Fibroblast of gingiva (primary cell): ENCODE data around the gene DNASE1L2.
"Not testable (repeated sequence)": the region's sequence is repeated elsewhere in the genome, so short reads cannot be mapped to it uniquely, and the experiment has no call there.

Experiments used
- DNase-seq: peaks from one replicate; pipeline ENCODE4 v3.0.0-alpha.2; 2011; ENCODE audit warnings: low read depth

DNASE1L2 gene, protein sequence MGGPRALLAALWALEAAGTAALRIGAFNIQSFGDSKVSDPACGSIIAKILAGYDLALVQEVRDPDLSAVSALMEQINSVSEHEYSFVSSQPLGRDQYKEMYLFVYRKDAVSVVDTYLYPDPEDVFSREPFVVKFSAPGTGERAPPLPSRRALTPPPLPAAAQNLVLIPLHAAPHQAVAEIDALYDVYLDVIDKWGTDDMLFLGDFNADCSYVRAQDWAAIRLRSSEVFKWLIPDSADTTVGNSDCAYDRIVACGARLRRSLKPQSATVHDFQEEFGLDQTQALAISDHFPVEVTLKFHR

DNA sequence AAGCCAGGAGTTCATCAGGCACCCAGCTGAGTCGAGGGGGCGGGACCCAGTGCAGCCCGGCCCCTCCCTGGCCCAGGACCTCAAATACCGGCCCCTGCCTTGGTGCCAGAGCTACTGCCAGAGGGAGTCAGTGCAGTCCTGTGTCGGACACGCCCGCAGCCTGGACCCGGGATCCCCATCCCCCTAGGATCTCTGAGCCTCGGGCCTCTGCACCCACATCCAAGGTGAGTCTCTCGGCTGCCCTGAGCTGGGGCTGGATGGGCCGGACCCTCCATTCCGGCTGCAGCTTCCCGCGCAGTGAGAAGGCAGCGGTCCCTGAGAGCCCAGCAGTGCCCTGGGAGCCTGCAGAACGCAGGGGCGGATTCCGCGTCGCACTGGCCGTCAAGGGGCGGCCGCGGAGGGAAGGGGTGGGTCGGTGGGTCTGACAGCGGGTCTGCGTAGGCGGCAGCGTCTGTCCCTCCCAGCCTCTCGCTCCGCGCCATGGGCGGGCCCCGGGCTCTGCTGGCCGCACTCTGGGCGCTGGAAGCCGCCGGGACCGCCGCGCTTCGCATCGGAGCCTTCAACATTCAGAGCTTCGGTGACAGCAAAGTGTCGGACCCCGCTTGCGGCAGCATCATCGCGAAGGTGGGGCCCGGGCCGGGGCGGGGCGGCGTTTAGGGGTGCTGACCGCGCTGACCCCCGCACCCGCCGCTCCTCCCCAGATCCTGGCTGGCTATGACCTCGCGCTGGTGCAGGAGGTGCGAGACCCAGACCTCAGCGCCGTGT is at the start of gene DNASE1L2:
TSS of gene DNASE1L2 (plus strand) at position 108 of the 765 bp plus-strand sequence. CDS start at position 481, 373 bp downstream.
- DNase-seq: peak; percentile 14

DNA sequence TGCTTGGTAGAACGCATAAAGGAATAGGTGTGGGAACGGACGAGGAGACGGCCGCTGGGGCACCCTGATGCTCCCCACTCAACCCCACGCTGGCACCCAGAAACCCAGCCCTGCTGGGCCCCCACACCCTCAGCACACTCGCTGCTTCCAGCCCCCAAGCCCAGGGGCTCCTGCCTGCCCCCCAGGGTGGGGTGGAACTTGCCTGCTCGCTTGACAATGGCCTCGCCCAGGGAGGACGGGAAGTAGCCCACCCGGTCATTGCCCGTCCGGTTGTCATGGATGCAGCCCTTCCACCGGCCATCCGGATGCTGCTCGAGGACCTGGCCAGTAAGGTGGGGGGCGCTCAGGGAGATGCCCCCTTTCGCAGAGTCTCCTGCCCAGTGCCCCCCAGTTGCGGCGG is 49.7 kb upstream of the DNASE1L2 start:
- DNase-seq: no peak

DNA sequence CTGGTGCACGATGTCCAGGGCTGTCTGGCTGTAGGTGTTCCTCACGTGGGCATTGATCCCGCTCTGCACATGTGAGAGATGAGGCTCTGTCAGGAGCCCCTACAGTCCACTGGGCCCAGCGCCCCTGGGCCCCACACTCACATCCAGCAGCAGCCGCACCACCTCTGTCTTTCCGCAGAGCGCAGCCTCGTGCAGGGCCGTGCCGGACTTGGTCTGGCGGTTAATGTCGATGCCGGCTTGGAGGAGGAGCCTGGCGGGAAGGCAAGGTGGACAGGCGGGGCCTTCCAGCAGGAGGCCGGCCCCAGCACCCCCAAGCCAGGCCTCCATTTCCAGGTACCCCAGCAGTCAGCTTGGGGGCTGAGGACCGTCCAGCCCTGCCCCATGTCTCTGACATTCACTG is 49.0 kb upstream of the DNASE1L2 start:
- DNase-seq: no peak

DNA sequence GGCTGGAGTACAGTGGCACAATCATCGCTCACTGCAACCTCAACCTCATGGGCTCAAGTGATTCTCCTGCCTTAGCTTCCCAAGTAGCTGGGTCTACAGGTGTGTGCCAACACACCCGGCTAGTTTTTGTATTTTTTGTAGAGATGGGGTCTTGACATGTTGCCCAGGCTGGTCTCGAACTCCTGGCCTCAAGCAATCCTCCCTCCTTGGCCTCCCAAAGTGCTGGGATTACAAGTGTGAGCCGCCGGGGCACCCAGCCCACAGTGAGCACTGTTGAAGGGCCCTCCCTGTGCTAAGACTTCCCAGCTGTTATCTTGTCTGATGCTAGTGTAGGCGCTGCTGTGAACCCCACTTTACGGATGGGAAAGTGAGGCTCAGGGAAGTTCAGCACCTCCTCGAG is 47.8 kb upstream of the DNASE1L2 start:
- DNase-seq: no peak

DNA sequence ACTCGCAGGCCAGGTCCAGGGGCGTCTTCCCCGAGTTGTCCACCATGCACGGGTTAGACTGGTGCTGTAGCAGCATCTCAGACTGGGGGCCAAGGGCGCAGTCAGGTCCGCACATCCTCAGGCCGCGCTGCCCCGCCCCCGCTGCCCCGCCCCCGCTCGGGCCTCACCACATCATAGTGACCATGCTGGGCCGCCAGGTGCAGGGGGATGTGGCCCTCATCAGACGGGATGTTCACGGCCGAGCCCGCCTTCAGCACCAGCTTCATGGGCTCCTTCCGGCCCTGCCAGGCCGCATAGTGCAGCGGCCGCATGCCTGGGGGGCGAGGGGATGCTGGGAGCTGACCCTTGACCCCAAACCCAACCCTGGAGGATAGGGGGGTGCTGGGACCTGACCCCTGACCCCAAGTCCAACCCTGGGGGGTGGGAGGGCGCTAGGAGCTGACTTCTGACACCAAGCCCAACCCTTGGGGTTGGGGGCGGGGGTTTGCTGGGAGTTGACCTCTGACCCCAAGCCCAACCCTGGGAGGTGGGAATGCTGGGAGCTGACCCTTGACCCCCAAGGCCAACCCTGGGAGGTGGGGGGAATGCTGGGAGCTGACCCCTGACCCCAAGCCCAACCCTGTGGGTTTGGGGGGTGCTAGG is 46.9 kb upstream of the DNASE1L2 start:
- no peak for DNase-seq

DNA sequence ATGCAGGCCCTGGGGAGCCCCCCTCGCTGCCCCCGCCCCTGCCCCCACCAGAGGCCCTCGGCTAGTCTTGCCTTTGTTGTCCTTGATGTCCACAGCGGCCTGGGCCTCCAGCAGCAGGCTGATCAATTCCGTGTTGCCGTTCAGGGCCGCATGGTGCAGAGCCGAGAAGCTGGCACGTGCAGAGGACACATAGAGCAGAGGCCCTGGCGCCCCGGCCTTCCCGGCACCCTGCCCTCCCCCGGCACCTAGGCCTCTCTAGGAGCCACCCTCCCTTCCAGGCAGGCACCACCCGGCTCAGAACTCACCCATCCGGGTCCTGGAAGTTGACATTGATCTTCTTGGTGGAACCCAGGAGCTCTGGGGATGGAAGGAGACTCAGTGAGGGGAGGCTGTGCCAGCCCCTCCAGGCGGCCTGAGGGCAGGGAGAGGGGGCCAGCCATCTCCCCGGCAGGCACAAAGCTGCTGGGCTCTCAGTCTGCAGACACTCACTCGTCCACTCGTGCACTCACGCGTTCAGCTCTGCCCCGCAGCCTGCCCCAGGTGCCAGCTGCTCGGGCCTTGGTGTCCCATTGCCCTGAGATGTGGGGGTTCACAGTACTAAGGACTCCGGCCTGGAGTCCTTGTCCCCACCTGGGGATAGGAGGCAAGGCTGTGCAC is 46.1 kb upstream of the DNASE1L2 start:
- no peak for DNase-seq

DNA sequence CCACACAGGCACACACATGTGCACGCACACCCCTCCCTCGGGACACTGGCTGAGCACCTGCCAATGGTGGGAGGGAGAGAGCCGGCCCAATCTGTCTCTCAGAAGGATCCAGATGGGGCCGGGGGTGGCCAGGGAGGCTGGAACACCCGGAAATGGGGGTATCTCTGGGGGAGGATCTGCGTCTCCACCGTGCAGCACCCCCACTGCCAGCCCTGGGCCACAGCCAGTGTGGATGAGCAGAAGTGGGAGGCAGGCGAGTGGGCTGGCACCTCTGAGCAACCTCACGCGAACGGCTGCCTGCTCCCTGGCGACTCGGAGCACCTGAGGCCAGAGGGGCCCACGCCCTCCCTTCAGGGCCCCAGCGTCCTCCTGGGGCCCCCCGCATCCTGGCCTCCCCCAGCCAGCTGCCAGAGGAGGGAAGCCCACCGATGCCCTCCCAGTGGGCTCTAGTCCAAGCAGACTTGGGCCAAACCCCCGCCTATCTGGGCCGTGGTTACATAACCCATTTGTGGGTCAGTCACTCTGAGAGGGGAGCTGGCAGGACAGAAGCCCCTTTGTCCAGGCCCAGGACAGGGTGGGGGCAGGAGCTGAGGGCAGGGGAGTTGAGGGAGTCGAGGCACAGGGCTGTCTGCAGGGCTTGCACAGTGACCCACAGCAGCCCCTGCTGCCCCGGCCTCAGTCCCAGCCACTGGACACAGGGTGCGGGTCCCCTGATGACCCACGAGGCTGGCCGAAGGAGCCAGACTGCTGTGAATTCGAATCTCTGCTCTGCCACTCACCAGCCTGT is 45.4 kb upstream of the DNASE1L2 start:
- DNase-seq: no peak

DNA sequence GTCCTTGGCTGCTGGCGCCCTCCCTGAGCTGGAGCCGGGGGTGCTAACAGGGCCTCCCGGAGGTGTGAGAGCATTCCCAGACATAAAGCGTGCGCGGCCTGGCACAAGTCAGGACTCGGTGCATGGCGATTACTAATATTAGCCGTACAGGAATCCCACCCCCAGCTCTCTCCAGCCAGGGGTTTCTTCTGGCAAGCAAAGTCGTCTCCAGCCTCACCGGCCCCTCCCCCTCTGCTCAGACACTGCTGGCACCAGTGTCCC is 44.9 kb upstream of the DNASE1L2 start:
- DNase-seq: no peak

DNA sequence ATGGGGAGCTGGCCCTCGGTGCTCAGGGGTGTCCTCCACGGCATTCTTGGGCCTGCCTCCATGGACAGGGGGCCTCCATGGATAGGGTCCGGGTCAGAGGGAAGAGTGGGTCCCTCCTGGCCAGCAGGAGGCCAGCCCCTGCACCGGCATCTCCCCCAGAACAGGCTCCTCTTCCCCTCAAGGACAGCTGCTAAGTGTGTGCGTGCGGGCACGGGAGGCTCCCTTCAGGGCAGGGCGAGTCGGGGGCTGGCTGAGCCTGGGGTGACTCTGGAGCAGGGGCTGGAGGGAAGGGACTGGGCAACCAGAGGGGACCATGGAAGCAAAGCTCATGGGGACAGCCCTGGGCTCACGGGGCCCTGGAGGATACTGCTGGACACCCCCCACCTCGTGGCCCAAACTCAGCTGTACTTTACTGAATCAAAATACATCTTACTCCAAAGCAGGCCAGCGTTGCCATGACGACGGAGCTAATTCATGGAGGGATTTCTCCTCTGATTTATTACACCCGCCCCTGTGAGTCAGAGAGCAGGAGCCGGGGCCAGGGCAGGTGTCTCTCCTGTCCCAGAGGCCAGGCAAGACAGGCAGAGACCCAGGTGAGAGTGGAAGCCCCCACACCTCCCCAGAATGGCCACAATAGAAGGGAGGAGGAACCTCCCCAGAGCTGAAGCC is 41.9 kb upstream of the DNASE1L2 start:
- DNase-seq: no peak

DNA sequence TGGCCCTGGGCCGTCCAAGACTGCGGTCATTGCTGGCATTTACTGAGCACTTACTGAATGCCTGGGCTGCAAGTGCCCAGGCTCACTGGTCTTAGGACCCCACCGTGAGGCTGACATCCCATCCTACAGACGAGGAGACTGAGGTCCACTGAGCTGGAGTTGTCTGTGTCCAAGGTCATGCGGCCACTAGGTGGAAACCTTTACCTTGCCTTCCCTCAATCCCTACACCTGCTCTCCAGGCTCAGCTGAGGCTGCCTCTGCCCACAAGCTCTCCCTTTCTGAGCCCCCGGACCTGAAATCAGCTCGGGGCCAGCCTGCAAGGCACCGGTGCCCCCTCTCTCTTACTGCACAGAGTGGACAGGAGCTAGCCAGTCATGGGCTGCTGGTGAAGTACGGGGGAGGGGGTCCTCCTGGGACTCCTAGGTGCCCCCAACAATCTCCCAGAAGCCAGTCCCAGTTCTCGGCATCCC is 41.4 kb upstream of the DNASE1L2 start:
- no peak for DNase-seq

DNA sequence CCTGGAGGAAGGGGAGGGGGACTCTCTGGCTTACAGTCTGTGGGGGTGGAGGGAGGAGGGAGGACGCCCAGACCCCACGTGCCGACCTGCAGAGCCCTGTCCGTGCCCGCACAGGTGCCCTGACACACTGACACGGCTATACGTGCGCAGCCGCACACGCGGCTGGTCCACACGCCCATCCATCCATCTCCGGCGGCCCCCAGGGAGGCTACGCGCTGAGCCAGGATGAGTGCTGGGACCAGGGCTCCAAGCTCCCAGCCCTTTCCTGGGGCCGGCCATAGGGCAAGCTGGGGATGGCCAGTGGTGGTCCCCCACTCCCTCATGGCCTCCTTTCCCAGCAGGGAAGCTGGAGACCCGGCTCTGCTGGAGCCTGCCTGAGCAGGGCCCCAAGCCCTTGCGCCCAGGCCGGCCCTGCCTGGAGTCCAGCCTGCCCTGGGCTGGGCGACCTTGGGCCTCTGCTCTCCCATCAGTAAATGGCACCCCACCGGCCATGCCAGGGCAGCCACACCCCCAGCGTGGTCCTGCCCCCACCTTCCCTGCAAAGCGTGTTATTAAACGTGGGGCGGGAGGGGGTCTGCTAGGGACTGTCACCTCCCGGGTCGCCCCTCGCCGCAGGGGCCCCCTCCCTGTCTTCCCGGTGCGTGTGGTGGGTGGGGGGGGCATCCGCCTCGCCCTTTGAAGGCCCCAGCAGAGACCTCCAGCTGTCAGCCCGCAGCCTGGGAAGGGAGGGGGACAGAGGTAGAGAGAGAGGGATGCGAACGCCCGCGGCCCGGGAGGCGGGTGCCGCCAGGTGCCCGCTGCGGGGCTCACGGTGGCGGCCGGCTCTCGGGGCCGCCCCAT is 40.7 kb upstream of the DNASE1L2 start:
- DNase-seq: no peak

DNA sequence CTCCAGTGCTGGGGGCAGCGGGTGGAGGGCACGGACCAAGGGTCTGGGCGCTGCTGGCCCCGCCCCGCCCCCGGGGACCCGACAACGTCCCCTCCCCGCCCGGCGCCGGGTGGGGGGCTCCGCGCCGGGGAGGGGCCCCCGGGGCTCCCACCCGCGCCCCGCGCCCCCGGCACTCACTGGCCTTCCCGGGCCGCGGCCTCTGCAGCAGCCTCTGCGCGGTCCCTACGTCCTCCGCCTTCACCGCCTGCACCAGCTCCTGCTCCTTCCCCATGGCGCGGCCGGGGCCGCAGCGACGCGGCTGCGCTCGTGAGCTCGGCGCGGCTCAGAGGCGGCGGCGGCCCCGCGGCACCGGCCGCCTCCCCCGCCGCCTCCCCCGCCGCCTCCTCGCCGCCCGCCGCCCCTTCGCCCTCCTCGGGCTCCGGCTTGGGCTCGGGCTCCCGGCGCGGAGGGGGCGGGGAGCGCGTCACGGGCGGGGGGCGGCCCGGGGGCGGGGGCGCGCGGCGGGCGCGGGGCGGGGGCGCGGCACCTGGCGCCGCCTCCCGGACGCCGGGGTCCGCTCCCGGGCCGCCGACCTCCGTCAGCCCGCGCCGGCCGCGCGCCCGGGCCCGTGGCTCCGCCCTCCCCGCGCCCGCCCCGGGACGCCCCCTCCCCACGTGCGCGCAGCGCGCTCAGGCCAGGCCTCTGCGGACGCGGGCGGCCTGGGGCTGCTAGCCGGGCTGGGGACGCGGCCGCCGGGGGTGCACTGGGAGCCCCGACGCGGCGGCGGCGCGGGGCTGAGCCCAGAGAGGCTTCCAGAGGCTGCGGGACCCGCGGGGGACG is 39.9 kb upstream of the DNASE1L2 start, which contains the start of gene CASKIN1:
TSS of gene CASKIN1 (minus strand) at position 444 of the 819 bp plus-strand sequence. CDS start at position 271, 173 bp downstream.
- DNase-seq: no peak

DNA sequence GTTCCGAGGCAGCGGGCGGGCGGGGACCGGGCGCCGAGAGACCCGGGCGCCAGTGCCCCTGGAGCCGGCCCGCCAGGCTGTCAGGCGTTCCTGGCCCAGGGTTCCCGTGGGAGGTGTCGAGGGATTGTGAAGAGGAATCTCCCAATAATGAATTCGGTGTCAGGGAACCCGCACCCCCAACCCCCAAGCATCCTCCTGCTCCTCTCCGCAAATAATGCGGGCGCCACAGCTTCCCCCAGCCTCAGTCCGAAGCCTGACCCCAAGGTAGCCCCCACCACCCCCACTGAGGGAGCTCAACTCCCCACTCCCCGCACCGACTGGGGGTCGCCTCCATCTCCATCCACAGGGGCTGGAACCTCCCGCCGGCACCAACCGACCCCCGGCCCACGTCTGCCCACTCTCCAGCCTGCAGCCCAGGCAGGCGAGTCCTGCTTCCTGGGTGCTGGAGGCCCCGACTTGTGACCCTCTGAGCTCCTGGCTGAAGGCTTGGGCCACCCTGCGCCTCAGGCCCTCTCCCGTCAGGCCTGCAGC is 39.2 kb upstream of the DNASE1L2 start:
- DNase-seq: no peak

DNA sequence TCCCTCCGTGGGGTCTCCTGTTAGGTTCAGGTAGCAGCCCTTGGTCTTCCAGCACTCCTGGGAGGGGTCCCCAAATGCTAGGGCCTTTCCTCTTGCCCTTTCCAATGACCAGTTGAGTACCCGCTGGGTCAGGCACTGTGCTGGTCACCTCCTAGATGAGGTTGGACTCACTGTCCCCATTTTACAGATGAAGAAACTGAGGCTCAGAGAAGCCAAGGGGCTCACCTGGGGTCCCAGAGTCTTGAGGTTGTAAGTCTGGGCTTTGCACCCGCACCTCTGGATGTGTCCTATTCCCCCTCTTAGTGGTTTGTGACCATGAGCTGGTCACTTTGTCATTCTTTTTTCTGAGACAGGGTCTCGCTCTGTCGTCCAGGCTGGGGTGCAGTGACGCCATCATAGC is 38.5 kb upstream of the DNASE1L2 start:
- no peak for DNase-seq

DNA sequence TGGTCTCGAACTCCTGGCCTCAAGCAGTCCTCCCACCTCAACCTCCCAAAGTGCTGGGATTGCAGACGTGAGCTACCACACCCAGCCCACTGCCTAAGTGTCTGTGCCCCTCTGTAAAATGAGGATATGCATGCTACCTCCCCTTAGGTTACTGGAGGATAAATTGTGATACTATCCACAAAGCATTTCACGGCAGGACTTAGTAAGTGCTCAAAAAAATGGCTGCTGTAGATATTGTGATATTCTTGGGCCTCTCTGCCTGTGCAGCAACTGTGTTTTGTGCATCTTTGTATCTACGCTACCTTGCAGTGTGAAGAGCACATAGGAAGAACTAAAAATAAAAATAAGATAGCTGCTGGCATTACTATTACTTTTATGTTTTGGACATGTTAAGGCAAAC is 38.0 kb upstream of the DNASE1L2 start:
- no peak for DNase-seq

DNA sequence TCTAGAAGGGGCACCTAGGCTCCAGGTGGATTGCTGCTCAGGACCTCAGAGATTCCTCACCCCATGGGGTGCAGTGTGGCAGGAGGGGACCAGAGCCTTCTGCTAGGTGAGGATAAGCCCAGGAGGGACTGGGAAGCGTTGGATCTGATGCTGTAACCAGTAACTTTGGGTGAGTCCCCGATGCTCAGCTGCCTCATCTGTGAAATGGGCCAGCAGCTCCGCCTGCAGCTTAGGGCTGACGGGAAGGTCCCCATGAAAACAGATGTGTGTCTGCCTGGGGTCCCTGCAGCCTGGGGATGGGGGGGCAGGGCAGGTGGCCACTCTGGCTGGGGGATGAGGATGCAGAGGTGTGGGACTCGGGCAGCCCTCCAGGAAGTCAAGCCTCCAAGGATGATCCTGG is 37.1 kb upstream of the DNASE1L2 start:
- DNase-seq: no peak

DNA sequence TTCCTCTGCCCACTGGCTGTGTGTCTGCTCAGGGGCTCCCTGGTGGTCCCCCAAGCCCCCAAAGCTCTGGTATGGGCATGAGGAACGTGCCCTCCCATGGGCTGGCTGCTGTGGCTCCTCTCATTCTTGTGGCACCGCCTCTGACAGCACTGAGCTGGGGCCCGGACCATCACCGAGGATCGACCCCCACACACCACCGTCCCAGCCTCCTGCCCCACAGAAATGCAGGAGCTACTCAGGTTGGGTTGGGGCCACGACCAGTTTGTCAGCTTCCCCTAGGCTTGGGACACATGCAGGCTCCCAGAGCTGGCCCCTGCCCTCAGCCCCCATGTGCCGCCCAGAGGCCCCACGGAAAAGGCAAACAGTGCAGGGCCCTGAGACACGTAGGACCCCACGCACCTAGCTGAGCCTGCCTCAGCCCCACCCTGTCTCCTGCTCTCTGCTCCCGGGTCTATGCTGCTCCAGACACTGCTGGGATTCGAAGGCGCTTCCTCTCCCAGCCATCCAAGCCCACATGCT is 36.6 kb upstream of the DNASE1L2 start:
- DNase-seq: no peak

DNA sequence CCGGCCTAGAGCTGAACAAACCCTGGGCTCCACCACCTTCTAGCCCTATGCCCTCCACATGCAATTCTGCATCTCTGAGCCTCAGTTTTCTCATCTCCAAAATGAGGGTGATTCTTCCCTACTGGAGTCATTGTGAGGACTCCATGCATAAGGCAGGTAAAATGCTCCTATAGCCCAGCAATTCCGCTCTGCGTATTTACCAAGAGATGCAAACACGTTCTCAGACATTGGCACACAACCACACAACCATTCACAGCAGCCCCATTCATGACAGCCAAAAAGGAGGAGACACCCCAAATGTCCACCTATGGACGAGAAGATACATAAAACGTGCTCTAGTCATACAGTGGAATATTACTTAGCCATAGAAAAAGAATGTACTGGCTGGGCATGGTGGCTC is 35.9 kb upstream of the DNASE1L2 start:
- DNase-seq: no peak

DNA sequence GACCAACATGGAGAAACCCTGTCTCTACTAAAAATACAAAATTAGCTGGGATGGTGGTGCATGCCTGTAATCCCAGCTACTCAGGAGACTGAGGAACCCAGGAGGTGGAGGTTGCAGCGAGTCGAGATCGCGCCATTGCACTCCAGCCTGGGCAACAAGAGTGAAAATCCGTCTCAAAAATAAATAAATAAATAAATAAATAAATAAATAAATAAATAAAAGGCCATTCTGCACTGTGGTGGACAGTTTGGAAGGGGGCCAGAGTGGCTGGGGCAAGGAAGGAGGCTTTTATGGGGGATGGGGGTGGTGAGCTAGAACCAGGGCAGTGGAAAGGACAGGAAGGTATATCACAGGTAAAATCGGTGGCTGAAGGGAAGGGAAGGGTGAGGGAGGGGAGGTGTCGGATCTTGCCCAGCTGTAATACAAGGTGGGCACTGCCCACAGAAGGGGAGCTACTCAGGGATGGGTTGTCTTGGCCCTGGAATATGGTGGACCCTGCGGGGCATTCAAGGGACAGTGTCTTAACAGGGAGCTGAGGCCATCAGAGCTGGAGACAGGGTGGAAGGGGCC is 33.0 kb upstream of the DNASE1L2 start:
- not testable (repeated sequence) for DNase-seq
